Stimulated activated CD4-positive, alpha-beta T cell treated with anti-CD3 and anti-CD28 coated beads, Interleukin-1b, Interleukin-23, amount 100 ng/mL, for 1 hour (primary cell): ENCODE measurements around the gene ACBD6.

Source experiments
- DNase-seq, 2 donors: peaks; one replicate each; pipeline ENCODE4 v3.0.0-alpha.2; 2020; ENCODE audit warnings: low read depth in 2 of 2

Gene ACBD6

GRCh38 chr1:180269645-180270529, 232.5 kb downstream of the ACBD6 start:
- no peak for DNase-seq

GRCh38 chr1:180268556-180269075, 233.8 kb downstream of the ACBD6 start:
- no peak for DNase-seq

GRCh38 chr1:180267761-180268555, 234.4 kb downstream of the ACBD6 start:
- DNase-seq = no peak

GRCh38 chr1:180267211-180267561, 235.2 kb downstream of the ACBD6 start:
- DNase-seq = no peak

- no peak for DNase-seq
Measured at GRCh38 chr1:180266275-180267210, 235.8 kb downstream of the ACBD6 start.

GRCh38 chr1:180265871-180266270, 236.5 kb downstream of the ACBD6 start:
- no peak for DNase-seq

- DNase-seq = no peak
Measured at GRCh38 chr1:180265201-180265600, 237.2 kb downstream of the ACBD6 start.

GRCh38 chr1:180264595-180264994, 237.8 kb downstream of the ACBD6 start:
- DNase-seq = no peak

GRCh38 chr1:180262628-180263488, 239.5 kb downstream of the ACBD6 start:
- DNase-seq = no peak

GRCh38 chr1:180261524-180262155, 240.7 kb downstream of the ACBD6 start:
- no peak for DNase-seq

GRCh38 chr1:180261030-180261429, 241.3 kb downstream of the ACBD6 start:
- DNase-seq = no peak

GRCh38 chr1:180260541-180260940, 241.8 kb downstream of the ACBD6 start:
- no peak for DNase-seq

GRCh38 chr1:180259431-180260338, 242.7 kb downstream of the ACBD6 start:
- no peak for DNase-seq

- no peak for DNase-seq
Measured at GRCh38 chr1:180258935-180259334, 243.4 kb downstream of the ACBD6 start.

GRCh38 chr1:180258290-180258689, 244.1 kb downstream of the ACBD6 start:
- no peak for DNase-seq

GRCh38 chr1:180257486-180257885, 244.9 kb downstream of the ACBD6 start:
- DNase-seq = no peak

GRCh38 chr1:180257028-180257386, 245.4 kb downstream of the ACBD6 start:
- DNase-seq = no peak

- DNase-seq = no peak
Measured at GRCh38 chr1:180256341-180257027, 245.9 kb downstream of the ACBD6 start.
